CD4-positive, alpha-beta T cell treated with Interferon gamma for 1 hour (primary cell): ENCODE data around the gene B4GALNT1.
"Not testable (repeated sequence)": the region's sequence is repeated elsewhere in the genome, so short reads cannot be mapped to it uniquely, and the experiment has no call there.

Experiments
- DNase-seq: peaks from one replicate; pipeline ENCODE4 v3.0.0-alpha.2; 2020

B4GALNT1 gene

DNA sequence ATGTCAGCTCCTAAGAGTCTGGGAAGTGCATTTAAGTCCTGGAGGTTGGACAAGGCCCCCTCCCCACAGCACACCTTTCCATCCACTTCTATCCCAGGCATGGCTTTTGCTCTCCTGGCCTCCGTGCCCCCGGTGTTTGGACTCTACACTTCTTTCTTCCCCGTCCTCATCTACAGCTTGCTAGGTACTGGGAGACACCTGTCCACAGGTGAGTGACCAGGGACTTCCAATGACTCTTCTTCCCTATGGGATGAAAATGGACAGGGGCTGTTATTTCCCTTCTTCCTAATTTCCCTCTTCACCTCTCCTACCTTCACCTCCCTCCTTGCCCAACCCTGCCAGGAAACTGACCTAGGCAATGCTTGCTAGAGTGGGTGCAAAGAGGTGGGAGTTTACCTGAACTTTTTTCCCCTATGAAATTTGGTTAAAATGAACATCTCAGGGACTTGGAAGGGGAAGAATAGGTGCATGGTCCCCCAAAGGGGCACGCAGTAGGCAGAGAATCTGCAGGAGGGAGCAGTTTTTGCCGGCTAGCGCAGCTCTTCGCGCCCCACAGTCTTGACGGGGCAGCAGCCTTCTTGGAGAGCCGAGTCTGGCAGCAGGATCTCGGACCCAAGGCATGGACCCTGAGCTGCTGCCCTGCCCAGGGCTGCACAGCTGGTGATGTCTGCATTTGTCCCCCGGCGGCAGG, 12.6 kb downstream of the B4GALNT1 start:
- DNase-seq: no peak

DNA sequence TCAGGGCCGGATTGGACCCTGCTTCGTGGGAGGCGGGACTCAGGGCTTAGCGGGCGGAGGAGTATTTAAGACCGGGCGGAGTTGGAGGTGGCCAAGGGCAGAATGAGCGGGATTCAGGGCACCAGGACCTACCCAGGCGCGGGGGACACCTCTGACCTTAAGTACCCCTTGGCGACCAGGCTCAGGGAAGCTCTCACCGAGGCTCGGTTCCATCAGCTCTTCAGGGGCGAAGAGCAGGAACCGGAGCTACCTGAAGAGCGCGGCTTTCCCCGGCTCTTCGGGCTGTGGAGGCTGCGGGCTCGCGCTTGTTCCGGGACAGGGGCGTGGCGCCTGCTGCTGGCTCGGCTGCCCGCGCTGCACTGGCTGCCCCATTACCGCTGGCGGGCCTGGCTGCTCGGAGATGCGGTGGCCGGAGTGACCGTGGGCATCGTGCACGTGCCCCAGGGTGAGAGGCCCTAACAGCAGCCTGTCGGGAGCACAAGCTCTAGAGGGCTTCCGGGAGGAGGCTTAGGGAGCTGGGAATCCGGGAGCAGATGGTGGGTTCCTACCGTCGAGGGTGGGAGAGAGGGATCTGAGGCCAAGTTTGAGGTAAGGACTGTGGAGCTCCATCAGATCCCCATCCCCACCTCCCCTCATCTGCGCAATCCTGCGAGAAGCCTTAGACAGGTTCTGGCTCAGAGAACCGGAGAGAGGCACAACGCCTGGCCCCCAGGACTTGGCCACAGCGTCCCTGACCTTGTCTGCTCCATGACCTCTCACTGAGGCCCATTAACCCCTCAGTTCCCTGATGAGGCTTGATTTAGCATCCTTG, 13.4 kb downstream of the B4GALNT1 start:
- DNase-seq: no peak

DNA sequence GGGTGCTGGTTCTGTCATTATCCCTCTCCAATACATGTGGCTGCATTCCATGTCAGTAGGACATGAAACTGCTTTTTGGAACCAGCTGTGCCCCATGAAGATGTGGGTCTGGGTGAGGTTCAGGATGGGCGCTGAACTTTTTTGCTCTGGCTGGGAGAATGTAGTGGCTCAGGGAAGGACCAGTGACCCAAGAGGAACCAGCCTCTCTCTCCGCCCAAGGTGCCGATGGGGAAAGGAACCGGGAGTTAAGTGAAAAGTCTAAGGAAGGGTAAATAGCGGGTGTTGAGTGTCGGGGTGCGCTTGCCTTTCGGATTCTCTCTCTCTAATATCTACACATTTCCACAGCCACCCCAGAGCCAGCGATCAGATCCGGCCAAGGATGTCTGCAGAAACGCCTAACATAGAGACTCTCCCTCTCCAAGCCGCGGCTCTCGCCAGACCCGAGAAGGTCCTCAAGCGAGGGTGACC, 14.0 kb downstream of the B4GALNT1 start:
- no peak for DNase-seq

DNA sequence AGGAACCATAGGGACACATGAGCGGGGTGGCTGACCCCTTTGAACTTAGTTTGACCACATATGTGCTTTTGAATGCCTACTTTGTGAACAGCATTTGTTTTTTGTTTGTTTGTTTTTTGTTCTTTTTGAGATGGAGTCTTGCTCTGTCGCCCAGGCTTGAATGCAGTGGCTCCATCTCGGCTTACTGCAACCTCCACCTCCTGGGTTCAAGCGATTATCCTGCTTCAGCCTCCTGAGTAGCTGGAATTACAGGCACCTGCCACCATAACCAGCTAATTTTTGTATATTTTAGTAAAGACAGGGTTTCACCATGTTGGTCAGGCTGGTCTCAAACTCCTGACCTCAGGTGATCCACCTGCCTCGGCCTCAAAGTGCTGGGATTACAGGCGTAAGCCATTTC, 14.6 kb downstream of the B4GALNT1 start:
- DNase-seq: not testable (repeated sequence)

DNA sequence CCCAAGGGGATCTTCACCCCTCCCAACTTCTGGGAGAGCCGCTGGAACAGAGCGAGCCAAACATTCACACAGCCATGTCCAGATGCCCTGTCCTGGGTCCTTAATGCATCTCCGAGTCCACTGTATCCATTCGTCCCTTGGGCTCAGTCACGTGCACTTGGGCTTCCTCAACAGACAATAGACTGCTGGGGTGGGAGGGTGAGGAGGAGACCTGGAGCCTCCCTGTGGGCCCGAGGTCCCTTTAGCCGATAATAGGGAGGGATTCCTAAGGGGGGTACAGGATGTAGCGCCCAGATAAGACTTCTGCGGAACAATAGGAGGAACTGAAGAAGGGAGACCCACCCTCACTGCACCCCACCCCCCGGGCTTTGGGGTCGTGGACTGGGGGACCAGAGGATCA, 15.1 kb downstream of the B4GALNT1 start:
- no peak for DNase-seq

DNA sequence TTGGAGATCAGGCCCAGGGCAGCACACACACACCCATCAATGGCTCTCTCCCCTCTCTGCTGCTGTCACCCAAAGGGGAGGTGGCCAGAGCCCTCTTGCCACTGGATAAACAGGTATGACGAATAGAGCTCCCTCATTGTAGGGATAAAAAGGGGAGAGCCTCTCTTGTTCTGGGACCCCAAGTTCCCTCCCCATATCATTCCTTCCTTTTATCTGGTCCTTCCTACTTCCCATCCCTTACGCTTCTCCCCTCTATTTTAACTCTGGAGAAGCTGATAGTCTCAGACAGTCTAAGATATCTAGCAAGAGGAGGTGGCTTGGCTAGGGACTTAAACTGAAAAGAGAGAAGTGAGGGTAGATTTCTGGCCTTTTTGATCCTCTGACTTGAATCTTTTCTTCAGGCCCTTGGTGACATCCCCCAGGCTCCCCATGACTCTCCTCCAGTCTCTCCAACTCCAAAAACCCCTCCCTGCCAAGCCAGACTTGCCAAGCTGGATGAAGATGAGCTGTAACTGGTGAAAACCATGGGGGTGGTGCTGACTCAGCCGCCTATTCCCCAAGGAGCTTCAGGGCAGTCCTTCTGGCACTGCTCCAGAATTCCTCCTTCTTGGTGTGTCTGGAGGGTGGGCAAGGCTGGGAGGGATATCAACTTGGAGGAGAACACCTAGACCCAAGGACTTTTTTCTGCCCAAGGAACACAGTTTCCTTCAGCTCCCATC, 16.5 kb downstream of the B4GALNT1 start:
- DNase-seq: no peak

DNA sequence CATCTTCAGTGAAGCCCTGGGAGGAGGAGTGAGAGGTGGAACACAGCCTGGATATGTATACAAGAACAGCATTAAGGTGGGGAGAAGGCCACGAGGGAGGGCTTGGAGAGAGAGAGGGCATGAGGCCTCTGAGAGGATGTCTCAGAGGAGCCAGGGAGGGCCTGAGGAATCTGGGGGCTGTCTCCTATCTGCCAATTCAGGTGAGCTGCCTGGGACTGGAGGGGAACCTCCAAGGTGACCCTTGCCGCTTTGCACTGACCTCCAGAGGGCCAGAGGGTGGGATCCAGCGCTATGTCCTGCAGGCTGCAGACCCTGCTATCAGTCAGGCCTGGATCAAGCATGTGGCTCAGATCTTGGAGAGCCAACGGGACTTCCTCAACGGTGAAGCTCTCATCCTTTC, 17.4 kb downstream of the B4GALNT1 start:
- DNase-seq: no peak

DNA sequence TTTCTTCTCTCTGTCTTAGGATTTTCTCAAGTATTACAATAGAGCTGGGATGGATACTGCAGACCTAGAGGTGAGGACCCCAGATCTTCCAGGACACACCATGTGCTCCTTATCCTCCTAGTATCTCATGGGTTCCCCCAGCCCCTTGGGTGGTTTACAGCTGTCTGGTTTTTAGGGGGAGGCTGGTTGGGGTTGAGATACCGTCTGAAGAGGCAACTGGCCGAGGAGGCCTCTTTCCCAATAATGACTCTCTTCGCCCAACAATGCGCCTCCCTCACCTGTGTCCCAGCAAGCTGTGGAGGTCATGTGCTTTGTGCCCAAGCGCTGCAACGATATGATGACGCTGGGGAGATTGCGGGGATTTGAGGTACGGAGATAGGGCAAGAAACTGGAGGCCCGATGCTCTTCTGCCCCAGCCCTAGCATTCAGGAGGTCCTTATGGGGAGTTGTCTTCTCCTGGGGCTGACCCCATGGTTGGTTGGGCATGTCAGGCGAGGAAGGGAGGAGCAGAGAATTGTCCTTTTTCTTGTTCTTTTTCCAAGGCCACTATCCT, 18.0 kb downstream of the B4GALNT1 start:
- DNase-seq: no peak

DNA sequence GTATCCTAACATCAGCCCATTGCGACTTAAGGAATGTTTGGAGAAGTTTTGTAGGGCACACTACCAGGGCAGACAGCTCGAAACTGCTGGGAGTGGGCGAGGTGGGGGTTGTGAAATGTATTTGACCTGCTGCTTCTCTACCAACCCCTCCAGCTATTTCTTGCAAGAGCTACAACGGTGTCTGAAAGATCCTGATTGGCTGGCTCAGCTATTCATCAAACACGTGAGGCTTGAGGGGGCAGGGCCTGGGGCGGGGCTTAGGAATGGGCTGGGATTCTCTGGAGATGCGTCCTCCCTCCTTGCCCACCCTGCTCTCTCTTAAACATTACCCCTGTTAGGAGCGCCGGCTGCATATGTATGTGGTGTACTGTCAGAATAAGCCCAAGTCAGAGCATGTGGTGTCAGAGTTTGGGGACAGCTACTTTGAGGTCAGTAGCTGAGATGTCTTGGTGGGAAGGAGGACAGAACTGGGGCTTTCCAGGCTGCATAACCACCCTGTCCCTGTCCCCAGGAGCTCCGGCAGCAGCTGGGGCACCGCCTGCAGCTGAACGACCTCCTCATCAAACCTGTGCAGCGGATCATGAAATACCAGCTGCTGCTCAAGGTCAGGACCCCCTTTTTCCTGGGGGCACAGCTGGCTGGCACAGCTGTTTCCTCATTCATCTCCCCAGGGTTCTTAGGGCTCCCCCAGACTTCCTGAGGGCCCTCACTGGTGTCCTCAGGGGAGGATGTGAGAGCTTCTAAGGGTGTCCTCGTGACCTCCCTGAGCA, 18.6 kb downstream of the B4GALNT1 start:
- DNase-seq: peak; percentile 36

DNA sequence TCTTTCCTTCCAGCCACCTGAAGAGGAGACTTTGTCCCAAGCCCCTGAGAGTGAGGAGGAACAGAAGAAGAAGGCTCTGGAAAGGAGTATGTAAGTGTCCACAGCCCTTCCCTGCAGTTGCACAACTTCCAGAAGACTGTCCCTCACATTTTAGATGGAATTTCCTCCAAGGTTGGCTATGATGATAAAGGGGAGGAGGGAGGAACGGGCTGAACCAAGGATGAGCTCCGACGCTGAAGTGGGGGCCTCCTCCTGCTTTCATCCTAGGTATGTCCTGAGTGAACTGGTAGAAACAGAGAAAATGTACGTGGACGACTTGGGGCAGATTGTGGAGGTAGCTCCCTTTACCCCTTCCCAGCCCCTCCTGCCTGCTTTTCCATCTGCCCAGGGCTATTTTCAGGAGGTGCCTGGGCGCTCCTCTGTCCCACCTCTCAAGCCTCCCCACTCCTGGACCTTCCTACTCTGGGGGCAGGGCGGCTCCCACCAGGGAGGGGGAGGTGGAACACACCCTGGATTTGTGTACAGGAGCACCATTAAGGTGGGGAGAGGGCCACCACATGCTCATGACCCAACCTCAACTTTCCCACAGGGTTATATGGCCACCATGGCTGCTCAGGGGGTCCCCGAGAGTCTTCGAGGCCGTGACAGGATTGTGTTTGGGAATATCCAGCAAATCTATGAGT, 19.4 kb downstream of the B4GALNT1 start:
- DNase-seq: no peak

DNA sequence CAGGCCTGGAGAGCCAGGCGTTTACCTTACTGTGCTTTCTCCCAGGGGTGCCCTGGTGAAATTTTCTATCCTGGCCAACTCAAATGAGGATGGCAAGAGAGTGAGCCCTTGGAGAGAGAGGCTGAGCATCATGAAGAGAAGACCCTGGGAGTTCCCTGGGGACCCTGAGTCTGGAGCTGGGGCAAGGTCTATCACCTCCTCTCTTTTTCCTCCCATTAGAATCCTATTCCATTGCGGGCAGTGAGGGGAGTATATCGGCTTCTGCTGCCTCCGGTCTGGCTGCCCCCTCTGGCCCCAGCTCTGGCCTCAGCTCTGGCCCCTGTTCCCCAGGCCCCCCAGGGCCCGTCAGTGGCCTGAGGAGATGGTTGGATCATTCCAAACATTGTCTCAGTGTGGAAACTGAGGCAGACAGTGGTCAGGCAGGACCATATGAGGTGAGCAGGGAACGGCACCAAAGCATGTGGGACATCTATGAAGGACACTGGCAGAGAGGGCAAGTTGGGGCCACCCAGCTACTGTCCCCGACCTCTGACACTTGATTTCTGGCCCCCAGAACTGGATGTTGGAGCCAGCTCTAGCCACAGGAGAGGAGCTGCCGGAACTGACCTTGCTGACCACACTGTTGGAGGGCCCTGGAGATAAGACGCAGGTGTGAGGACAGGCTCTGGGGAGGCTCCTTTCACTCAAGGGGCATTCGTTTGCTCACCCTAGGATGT, 20.1 kb downstream of the B4GALNT1 start:
- no peak for DNase-seq

DNA sequence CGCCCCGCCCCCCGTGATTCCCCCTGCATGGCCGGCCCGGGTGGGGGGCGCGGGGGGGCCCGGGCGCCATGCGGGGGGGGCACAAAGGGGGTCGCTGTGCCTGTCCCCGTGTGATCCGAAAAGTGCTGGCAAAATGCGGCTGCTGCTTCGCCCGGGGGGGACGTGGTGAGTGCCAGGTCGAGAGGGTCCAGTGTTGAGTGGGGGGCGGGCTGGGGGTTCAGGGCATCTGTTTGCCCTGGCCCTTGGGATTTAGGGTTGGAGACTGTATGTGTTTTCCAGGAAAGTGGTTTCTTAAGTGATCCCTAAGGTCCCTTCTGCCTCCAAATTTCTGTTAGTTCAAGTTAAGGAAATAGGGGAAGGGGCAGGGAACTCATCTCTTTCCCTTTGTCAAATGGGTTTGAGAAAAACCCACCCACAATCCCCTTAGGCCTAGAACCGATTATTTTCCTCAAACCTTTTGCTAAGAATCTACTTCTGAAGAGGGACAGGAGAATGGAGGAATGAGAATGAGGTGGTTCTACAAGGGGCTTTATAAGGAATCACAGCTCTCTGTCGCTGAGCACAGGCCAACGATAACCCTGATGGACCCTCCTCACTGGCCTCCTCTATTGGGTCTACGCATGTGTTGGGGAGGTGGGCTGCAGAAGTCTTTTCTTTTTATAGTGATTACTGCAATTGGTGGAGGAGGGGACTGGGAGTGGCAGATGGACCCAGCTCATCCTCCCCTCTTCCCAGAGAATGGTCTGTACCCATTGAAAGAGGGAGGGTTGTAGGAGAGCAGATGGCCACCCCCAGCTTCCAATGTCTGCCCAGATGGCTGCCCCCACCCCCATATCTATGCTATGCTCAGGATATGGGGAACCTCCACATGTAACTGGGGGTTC, 20.9 kb downstream of the B4GALNT1 start:
- DNase-seq: no peak

DNA sequence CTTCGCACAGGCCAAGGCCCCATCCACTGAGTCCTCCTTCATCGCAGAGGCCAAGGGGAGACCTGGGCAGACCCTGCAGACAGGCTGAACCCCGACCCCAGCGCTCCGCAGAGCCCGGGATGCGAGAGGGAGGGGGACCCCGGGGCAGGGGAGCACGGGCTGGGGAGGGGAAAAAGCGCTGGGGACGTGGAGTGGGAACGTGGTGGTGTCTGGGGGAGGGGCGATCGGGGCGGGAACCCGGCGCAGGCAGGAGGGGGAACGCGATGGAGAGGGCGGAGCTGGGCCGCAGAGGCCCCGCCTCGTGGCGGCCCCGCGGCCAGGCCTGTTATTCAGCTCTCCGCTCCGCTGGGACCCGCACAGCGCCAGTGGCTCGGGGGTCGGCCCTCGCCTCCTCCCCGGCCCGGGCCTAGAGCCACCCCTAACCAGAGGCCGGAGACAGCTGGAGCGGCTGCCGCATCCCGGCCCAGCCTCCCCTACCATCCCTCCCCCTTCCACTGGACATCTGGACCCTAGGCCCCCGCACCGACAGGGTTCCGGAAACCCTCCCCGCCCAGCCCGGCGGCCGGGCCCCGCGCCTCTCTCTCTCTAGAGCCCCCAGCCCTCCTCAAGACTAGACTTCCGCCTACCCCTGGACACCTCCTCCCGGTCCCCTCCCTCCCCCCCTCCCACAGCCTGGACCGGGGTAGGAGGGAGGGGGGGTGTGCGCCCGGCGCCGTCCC, 21.7 kb downstream of the B4GALNT1 start, which contains the start of gene ARHGEF25:
Gene ARHGEF25 (plus strand): TSS at position 328 of the 719 bp plus-strand sequence. CDS start 460 bp downstream, outside the sequence.
- peak; percentile 32 for DNase-seq

DNA sequence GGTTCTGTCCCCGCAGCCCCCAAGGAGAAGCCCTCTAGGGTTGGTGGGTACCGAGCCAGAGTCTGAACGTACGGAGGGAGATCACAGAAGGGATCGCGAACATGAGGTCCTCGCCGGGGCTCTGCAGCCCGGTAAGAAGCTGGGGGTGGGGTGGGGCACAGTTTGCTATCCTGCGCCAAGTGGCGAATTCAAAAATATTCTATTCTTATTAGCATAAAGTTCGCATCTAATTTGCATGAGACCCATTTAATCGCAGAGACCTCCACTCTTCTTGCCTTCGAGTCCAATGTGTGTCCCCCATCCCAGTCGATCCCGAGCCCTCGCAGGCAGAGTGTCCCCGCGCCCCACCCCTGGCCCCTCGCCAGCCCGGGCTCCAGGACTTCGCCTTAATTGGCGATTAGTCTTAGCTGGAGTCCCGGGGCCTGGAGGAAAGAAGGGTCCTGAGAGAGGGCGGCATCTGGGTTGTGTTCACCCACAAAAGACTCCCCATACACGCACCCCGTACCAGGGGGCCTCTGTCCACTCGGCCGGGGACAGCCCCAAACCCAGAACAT, 22.4 kb downstream of the B4GALNT1 start:
- no peak for DNase-seq

DNA sequence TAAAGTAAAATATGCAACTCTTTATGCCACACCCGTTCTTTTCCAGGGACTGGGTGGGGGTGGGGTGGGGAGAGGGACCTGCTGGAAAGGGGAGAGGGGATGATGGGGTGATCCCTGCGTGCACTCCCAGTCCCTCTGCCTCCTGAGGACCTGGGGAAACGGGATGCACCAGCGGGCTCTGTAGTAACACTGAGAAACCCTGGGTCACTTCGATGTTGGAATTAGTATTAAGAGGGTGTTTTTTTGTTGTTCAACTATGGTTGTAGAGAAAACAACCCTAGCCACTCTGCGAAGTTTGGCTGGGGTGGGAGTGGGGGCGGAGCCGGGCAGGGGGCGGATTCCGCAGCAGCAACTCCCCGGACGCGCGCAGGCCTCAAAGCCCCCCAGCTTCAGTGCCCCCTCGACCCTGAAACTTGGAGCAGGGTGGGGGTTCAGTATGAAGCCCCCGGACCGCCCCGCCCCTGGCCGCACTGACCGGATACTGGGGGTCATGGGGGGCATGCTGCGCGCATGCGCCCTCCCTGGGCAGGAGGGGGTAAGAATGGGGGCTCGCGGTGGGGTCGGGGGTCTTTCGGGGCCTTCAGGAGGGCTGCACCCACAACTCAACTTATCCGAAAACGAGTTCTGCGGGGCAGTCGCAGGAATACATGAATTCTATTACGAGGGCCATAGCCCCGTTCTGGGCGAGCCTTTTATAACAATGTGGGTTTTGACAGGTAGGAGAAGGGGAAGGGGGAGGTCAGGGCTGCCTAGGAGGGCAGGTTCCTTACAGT, 23.0 kb downstream of the B4GALNT1 start:
- DNase-seq: no peak

DNA sequence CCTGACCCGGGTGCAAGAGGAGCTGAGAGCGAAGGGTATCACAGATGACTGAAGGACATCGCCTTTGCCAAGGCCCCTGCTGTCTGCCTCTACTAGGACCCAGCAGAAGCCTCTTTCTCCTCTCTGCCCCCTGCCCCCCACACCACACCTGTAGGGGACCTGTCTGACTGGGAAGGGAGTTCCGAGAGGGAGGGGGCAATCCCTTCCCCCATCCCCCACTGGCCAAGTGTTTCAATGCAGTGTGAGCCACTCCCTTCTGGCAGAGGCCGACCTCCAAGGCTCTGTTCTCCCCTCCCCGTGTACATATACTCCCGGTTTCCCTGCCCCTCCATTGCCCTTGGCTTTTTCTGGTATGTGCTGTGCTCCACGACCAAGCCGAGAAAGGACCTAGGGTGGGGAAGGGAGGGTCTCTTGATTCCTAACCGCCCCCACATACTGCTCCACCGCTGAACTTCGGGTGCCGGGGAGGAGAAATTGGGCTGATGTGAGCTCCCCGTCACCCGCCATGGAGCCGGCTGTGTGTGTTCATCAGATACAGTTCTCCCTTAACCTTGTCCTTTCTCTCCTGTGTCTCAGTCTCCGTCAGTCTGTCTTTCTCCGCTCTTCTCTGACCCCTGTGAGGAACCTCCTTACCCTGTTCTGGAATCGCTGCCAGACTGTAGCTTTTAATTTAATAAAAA, 23.8 kb downstream of the B4GALNT1 start:
- no peak for DNase-seq

DNA sequence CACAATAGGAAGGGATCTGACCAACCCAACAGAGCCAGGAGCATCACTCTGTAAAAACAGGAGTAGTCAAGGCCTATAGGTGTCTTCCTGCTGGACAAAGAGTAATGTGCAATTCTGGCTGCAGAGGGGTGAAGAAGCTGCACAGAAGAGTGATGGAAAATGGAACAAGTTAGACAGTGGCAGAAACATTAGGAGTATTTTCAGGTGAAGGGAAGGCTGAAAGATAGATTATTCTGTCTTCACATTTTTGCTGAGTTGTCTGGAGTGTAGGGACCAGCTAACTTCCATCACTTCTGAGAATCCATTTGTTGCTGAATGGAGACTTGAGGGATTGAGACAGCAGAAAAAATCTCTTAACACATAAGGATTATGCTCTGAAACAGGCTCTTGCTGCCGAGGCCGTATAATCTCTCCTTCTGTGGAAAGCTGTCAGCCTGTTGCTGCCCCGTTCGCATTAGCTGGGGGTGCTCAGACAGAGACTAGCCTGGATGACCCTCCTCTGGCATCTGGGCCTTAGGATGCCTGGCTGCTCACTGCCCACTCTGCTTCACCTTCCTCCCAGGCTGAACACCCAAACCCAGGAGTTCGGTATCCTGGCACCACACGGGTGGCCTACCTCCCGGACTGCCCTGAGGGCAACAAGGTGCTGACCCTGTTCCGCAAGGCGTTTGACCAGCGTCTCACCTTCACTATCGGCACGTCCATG, 24.9 kb downstream of the B4GALNT1 start:
- DNase-seq: no peak
